Head of caudate nucleus (tissue), 42 donors: Measurements from ENCODE around the gene LRRC72.
"Not testable (repeated sequence)": the region's sequence is repeated elsewhere in the genome, so short reads cannot be mapped to it uniquely, and the experiment has no call there.

Experiments
- DNase-seq, 42 donors: peaks; one replicate each; pipeline versions ENCODE4 v3.0.0 to v3.0.0-alpha.2; 2020 to 2021; ENCODE audit warnings: mixed read lengths in 7 of 42
- intact Hi-C: fragments of 100-400 bp; cut with DNase I; formaldehyde crosslinking; loops from one replicate; pipeline ENCODE4 v1.15.0; 2022

LRRC72 gene

GRCh38 chr7:16519985-16520384, 6.6 kb upstream of the LRRC72 start:
- intact Hi-C loops, DNase-seq: not testable (repeated sequence)

GRCh38 chr7:16524332-16524731, 2.3 kb upstream of the LRRC72 start:
- DNase-seq, result no peak
- intact Hi-C loops, result no loop called here

GRCh38 chr7:16528520-16528919, 1.9 kb downstream of the LRRC72 start:
- no peak for DNase-seq
- intact Hi-C loops, result no loop called here

GRCh38 chr7:16529697-16530096, 3.1 kb downstream of the LRRC72 start:
- DNase-seq, result no peak
- intact Hi-C loops, result no loop called here

- DNase-seq, result no peak
Measured at GRCh38 chr7:16531707-16532106, 5.1 kb downstream of the LRRC72 start.

GRCh38 chr7:16532272-16532671, 5.6 kb downstream of the LRRC72 start:
- intact Hi-C loops, result no loop called here
- no peak for DNase-seq

More at GRCh38 chr7:16531707-16532106, 5.1 kb downstream of the LRRC72 start:
- intact Hi-C loops, result no loop called here

- intact Hi-C loops, result no loop called here
- DNase-seq, result no peak
Measured at GRCh38 chr7:16535500-16535899, 8.9 kb downstream of the LRRC72 start.

- intact Hi-C loops, DNase-seq: not testable (repeated sequence)
Measured at GRCh38 chr7:16540559-16540958, 13.9 kb downstream of the LRRC72 start.

- DNase-seq, result no peak
- intact Hi-C loops, result no loop called here
Measured at GRCh38 chr7:16542401-16542800, 15.8 kb downstream of the LRRC72 start.

GRCh38 chr7:16543456-16543855, 16.8 kb downstream of the LRRC72 start:
- no peak for DNase-seq
- intact Hi-C loops, result no loop called here

- intact Hi-C loops, result no loop called here
- DNase-seq, result no peak
Measured at GRCh38 chr7:16546921-16547505, 20.4 kb downstream of the LRRC72 start.

- no peak for DNase-seq
- intact Hi-C loops, result no loop called here
Measured at GRCh38 chr7:16548428-16548827, 21.8 kb downstream of the LRRC72 start.

- DNase-seq, result no peak
- intact Hi-C loops, result no loop called here
Measured at GRCh38 chr7:16550671-16551070, 24.0 kb downstream of the LRRC72 start.

GRCh38 chr7:16554518-16555236, 28.1 kb downstream of the LRRC72 start:
- no peak for DNase-seq

GRCh38 chr7:16556359-16556758, 29.7 kb downstream of the LRRC72 start:
- no peak for DNase-seq
- intact Hi-C loops, result no loop called here

More at GRCh38 chr7:16554518-16555236, 28.1 kb downstream of the LRRC72 start:
- intact Hi-C loops, result no loop called here

GRCh38 chr7:16558761-16559302, 32.2 kb downstream of the LRRC72 start:
- no peak for DNase-seq
- intact Hi-C loops, result no loop called here

- intact Hi-C loops, result loop anchor here (10.0 kb wide), 1 partner anchor 485 kb away; no protein-coding TSS in a partner anchor
- DNase-seq, result no peak
Measured at GRCh38 chr7:16559497-16560179, 33.0 kb downstream of the LRRC72 start.

GRCh38 chr7:16561943-16562342, 35.3 kb downstream of the LRRC72 start:
- intact Hi-C loops, result loop anchor here (10.0 kb wide), 1 partner anchor 487 kb away; no protein-coding TSS in a partner anchor
- DNase-seq, result no peak

- DNase-seq, result no peak
- intact Hi-C loops, result loop anchor here (10.0 kb wide), 1 partner anchor 488 kb away; no protein-coding TSS in a partner anchor
Measured at GRCh38 chr7:16562456-16563220, 36.0 kb downstream of the LRRC72 start.
